ENCODE measurements around the gene NPRL2.
A peak's percentile ranks its signal among the peaks of the same experiment; 100 is the strongest.

DNA sequence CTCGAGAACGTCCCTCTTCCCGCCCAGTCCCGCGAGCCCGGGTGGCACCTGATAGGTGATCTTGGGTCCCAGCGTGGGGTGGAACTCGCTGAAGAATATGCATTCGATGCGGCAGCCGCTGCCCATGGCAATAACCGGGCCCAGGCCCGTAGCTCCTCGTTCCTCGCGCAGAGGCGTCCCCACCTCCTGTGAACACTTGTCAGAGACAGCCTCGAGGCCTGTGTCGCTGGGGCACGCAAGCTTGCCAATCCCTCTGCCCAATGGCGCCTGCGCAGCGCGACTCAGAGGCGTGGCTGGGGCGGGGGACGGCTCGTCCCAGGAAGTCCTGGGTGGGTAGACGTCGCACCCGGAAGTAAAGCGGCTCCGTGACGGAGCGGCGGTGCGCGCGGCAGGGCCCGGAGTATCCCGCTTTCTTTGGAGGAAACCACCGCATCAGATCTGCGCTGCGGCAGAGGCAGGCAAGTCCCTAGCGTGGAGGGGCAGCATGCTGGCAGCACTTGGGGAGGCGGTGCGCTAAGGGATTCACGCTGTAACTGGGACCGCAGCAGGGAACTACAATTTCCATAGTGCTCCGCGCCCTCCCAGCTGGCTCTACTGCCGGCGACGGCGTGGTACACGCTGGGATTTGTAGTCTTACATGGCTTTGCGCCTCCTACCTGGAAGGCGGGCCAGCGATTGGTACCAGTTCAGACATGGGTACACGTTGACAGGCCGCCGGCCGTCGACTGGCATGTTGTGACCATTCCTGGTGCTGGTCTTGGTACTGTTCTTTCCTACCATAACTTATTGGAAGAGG, at the start of gene NPRL2, which contains the start of gene CYB561D2:
- TF ChIP-seq, protein P1, sequence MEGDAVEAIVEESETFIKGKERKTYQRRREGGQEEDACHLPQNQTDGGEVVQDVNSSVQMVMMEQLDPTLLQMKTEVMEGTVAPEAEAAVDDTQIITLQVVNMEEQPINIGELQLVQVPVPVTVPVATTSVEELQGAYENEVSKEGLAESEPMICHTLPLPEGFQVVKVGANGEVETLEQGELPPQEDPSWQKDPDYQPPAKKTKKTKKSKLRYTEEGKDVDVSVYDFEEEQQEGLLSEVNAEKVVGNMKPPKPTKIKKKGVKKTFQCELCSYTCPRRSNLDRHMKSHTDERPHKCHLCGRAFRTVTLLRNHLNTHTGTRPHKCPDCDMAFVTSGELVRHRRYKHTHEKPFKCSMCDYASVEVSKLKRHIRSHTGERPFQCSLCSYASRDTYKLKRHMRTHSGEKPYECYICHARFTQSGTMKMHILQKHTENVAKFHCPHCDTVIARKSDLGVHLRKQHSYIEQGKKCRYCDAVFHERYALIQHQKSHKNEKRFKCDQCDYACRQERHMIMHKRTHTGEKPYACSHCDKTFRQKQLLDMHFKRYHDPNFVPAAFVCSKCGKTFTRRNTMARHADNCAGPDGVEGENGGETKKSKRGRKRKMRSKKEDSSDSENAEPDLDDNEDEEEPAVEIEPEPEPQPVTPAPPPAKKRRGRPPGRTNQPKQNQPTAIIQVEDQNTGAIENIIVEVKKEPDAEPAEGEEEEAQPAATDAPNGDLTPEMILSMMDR (IDR thresholded peaks at IDR 0.05), result no peak
- TF ChIP-seq SP1 (CRISPR knock-in tag; conservative IDR thresholded peaks at IDR 0.05), result peak; percentile 76

All from WTC11 (cell line).